H1 (cell line): Measurements from ENCODE around the gene DIAPH2. TPM values are rescaled to one million over a fixed set of nuclear protein-coding genes. Genes with fewer than 3 reads are reported as not detected.

Experiments used
- CTCF ChIA-PET: fragments of 300-600 bp; sonication (Branson Sonifier 250); formaldehyde crosslinking; loops from one replicate; lab custom pipeline; 2021; ENCODE audit not compliant: partially characterized antibody; lab: Charles Lee
- POLR2A ChIA-PET: fragments of 300-600 bp; sonication (Branson Sonifier 250); formaldehyde crosslinking; loops from one replicate; lab custom pipeline; 2021; ENCODE audit warnings: inconsistent platforms; ENCODE audit not compliant: partially characterized antibody; lab: Charles Lee
- DNase-seq, 2 experiments: peaks; one replicate each; pipeline versions ENCODE4 v3.0.0 to v3.0.0-alpha.2; 2010 to 2022; ENCODE audit warnings: low spot score in 2 of 2, low read depth in 1 of 2, mixed read lengths in 1 of 2
- FAIRE-seq: peaks from 2 replicates; lab custom pipeline; 2011; peaks lifted over from hg19 to GRCh38; lab: Jason Lieb, UNC
- H2AFZ ChIP-seq: 2 replicates; pipeline ENCODE4 v1.8.1; 2012; ENCODE audit warnings: low read length, inconsistent platforms
- H2AK5ac ChIP-seq: 2 replicates; pipeline ENCODE4 v1.6.1; 2013; ENCODE audit warnings: low read depth, low read length
- H2BK120ac ChIP-seq: replicated peaks from 2 replicates; pipeline ENCODE3; 2013; ENCODE audit warnings: low read depth, low read length, inconsistent platforms
- H2BK12ac ChIP-seq: 2 replicates; pipeline ENCODE4 v1.6.1; 2013; ENCODE audit warnings: low read depth, low read length
- H2BK15ac ChIP-seq: 2 replicates; pipeline ENCODE4 v1.6.1; 2013; ENCODE audit warnings: low read length
- H2BK20ac ChIP-seq: 2 replicates; pipeline ENCODE4 v1.6.1; 2013; ENCODE audit warnings: low read length
- H2BK5ac ChIP-seq: 2 replicates; pipeline ENCODE4 v1.6.1; 2013; ENCODE audit warnings: low read depth, low read length
- H3K14ac ChIP-seq: 2 replicates; pipeline ENCODE4 v1.6.1; 2013; ENCODE audit warnings: inconsistent platforms; ENCODE audit not compliant: insufficient read length
- H3K18ac ChIP-seq: 2 replicates; pipeline ENCODE4 v1.6.1; 2013; ENCODE audit warnings: low read length; ENCODE audit errors: extremely low read depth
- H3K23ac ChIP-seq: 2 replicates; pipeline ENCODE4 v1.6.1; 2013; ENCODE audit warnings: inconsistent platforms; ENCODE audit not compliant: insufficient read length
- H3K23me2 ChIP-seq: 2 replicates; pipeline ENCODE4 v1.6.1; 2013; ENCODE audit warnings: low read depth, low read length
- H3K27ac ChIP-seq: 2 replicates; pipeline ENCODE4 v1.6.1; 2011; ENCODE audit warnings: low read depth, low read length, inconsistent platforms
- H3K27me3 ChIP-seq, 4 experiments: replicated peaks in 1 of 4; 1 replicate in 1 of 4; 2 replicates in 3 of 4; pipeline versions ENCODE4 v1.6.1 to v1.8.1; 2011 to 2013; ENCODE audit warnings: low read length in 3 of 4, mild to moderate bottlenecking in 3 of 4, inconsistent platforms in 2 of 4, mixed read lengths in 2 of 4, moderate library complexity in 1 of 4; ENCODE audit not compliant: control insufficient read depth in 3 of 4, insufficient read depth in 3 of 4; ENCODE audit errors: extremely low read depth in 1 of 4
- H3K36me3 ChIP-seq, 4 experiments: 2 replicates each; pipeline versions ENCODE4 v1.6.1 to v1.8.1; 2011 to 2013; ENCODE audit warnings: mild to moderate bottlenecking in 4 of 4, low read length in 3 of 4, moderate library complexity in 2 of 4, control low read depth in 1 of 4, inconsistent platforms in 1 of 4; ENCODE audit not compliant: insufficient read depth in 4 of 4, control insufficient read depth in 2 of 4
- H3K4ac ChIP-seq: replicated peaks from 2 replicates; pipeline ENCODE3; 2013; ENCODE audit warnings: low read length, low read depth, mixed read lengths, inconsistent platforms; ENCODE audit not compliant: insufficient read length
- H3K4me1 ChIP-seq, 4 experiments: replicated peaks in 1 of 4; 1 replicate in 1 of 4; 2 replicates in 3 of 4; pipeline versions ENCODE4 v1.6.1 to v1.8.1; 2011 to 2013; ENCODE audit warnings: low read length in 3 of 4, inconsistent platforms in 2 of 4, mixed read lengths in 1 of 4; ENCODE audit not compliant: insufficient read depth in 4 of 4, control insufficient read depth in 3 of 4
- H3K4me2 ChIP-seq, 2 experiments: 2 replicates each; pipeline versions ENCODE4 v1.6.1 to v1.8.1; 2011 to 2013; ENCODE audit warnings: low read depth in 2 of 2, low read length in 2 of 2, control low read depth in 1 of 2, inconsistent platforms in 1 of 2, mild to moderate bottlenecking in 1 of 2; ENCODE audit not compliant: insufficient read depth in 1 of 2
- H3K4me3 ChIP-seq, 4 experiments: fragments of 200-600, 300-600 bp in 1 of 4; sonication (generic), shearing (Covaris generic), sonication (Bioruptor Twin) in 1 of 4; 2 replicates each; pipeline versions ENCODE4 v1.5.1 to v1.8.1; 2011 to 2016; ENCODE audit warnings: low read length in 4 of 4, low read depth in 3 of 4, control low read depth in 2 of 4, inconsistent platforms in 2 of 4, mild to moderate bottlenecking in 2 of 4, mixed read lengths in 1 of 4, moderate library complexity in 1 of 4; ENCODE audit not compliant: insufficient read depth in 2 of 4; ENCODE audit errors: extremely low read depth in 1 of 4
- H3K56ac ChIP-seq: replicated peaks from 2 replicates; pipeline ENCODE3; 2013; ENCODE audit warnings: low read depth, mild to moderate bottlenecking, mixed read lengths, low read length, inconsistent platforms; ENCODE audit not compliant: insufficient read length
- H3K79me1 ChIP-seq: 2 replicates; pipeline ENCODE4 v1.6.1; 2013; ENCODE audit warnings: low read depth, low read length, control low read depth
- H3K79me2 ChIP-seq, 2 experiments: 2 replicates each; pipeline versions ENCODE4 v1.6.1 to v1.8.1; 2012 to 2013; ENCODE audit warnings: low read length in 2 of 2, mild to moderate bottlenecking in 2 of 2, inconsistent platforms in 1 of 2; ENCODE audit not compliant: insufficient read depth in 2 of 2, control insufficient read depth in 1 of 2
- H3K9ac ChIP-seq, 4 experiments: replicated peaks in 1 of 4; 1 replicate in 1 of 4; 2 replicates in 3 of 4; pipeline versions ENCODE4 v1.6.1 to v1.8.1; 2011 to 2013; ENCODE audit warnings: low read depth in 3 of 4, low read length in 3 of 4, control low read depth in 2 of 4, mild to moderate bottlenecking in 2 of 4, moderate library complexity in 2 of 4, inconsistent platforms in 1 of 4; ENCODE audit errors: extremely low read depth in 1 of 4
- H3K9me3 ChIP-seq, 2 experiments: 2 replicates each; pipeline versions ENCODE4 v1.6.1 to v1.8.1; 2012 to 2013; ENCODE audit warnings: mild to moderate bottlenecking in 2 of 2, moderate library complexity in 2 of 2, control low read depth in 1 of 2, inconsistent platforms in 1 of 2, low read depth in 1 of 2, low read length in 1 of 2, mixed read lengths in 1 of 2; ENCODE audit not compliant: insufficient read depth in 2 of 2
- H4K20me1 ChIP-seq, 2 experiments: replicated peaks in 1 of 2; 2 replicates each; pipeline versions ENCODE3 to v1.8.1; 2011 to 2013; ENCODE audit warnings: inconsistent platforms in 2 of 2, low read length in 2 of 2, mild to moderate bottlenecking in 1 of 2; ENCODE audit not compliant: insufficient read depth in 2 of 2, control insufficient read depth in 1 of 2
- H4K5ac ChIP-seq: 2 replicates; pipeline ENCODE4 v1.6.1; 2013; ENCODE audit warnings: low read length, low read depth, mixed read lengths, inconsistent platforms; ENCODE audit not compliant: insufficient read length
- H4K8ac ChIP-seq: 2 replicates; pipeline ENCODE4 v1.8.0; 2013; ENCODE audit warnings: mild to moderate bottlenecking, moderate library complexity, low read length, inconsistent platforms; ENCODE audit not compliant: insufficient read depth; ENCODE audit errors: extremely low read depth
- H4K91ac ChIP-seq: replicated peaks from 2 replicates; pipeline ENCODE3; 2013; ENCODE audit warnings: low read length, mixed read lengths, inconsistent platforms; ENCODE audit not compliant: insufficient read length
- CBX8 ChIP-seq: fragments of 300-800, 300-1000 bp; sonication (generic); IDR thresholded peaks from 2 replicates; pipeline ENCODE4 v1.7.1; 2016; ENCODE audit warnings: low read depth, low read length, borderline replicate concordance
- CREB1 ChIP-seq: IDR thresholded peaks from 2 replicates; pipeline ENCODE4 v1.6.1; 2012; ENCODE audit warnings: inconsistent platforms
- KDM1A ChIP-seq: fragments of 200-600, 300-600 bp; sonication (generic); IDR thresholded peaks from 2 replicates; pipeline ENCODE4 v1.7.1; 2016; ENCODE audit warnings: mild to moderate bottlenecking, low read length, borderline replicate concordance
- MAFK ChIP-seq: IDR thresholded peaks from 2 replicates; pipeline ENCODE4 v1.6.1; 2012; ENCODE audit warnings: low read depth, mild to moderate bottlenecking, improper control_type of control experiment, low read length
- NANOG ChIP-seq: IDR thresholded peaks from 2 replicates; pipeline ENCODE4 v1.6.1; 2011; ENCODE audit warnings: low read length, low read depth, mild to moderate bottlenecking, inconsistent platforms; ENCODE audit not compliant: insufficient read depth, poor library complexity, severe bottlenecking
- NRF1 ChIP-seq: IDR thresholded peaks from 2 replicates; pipeline ENCODE4 v1.6.1; 2011; ENCODE audit warnings: mild to moderate bottlenecking, low read depth, low read length, improper control_type of control experiment
- RFX5 ChIP-seq: IDR thresholded peaks from 2 replicates; pipeline ENCODE4 v1.6.1; 2011; ENCODE audit warnings: low read depth, low read length, improper control_type of control experiment, borderline replicate concordance
- SP1 ChIP-seq: IDR thresholded peaks from 2 replicates; pipeline ENCODE4 v1.6.1; 2011; ENCODE audit warnings: low read depth, low read length
- SRF ChIP-seq: IDR thresholded peaks from 2 replicates; pipeline ENCODE4 v1.6.1; 2011; ENCODE audit warnings: mild to moderate bottlenecking, low read depth, low read length, moderate library complexity
- whole genome bisulfite sequencing, 2 experiments: shearing (Covaris generic) in 1 of 2; methylation state at CpG; one replicate each; pipeline versions ENCODE4 v1.1.6 to v1.1.7; 2013 to 2015; ENCODE audit warnings: low lambda C conversion rate in 2 of 2, mixed read lengths in 2 of 2, inconsistent platforms in 1 of 2, low coverage in 1 of 2, missing lambda C conversion rate in 1 of 2; ENCODE audit not compliant: insufficient replicate concordance in 2 of 2, insufficient coverage in 1 of 2, insufficient read length in 1 of 2; ENCODE audit errors: extremely low coverage in 1 of 2, missing lambda C conversion rate in 1 of 2; 5-methylcytosine and 5-hydroxymethylcytosine counted together
- polyA plus RNA-seq, 7 experiments: library from polyadenylated mRNA; depleted of rRNA in 3 of 7; stranded (reverse) in 5 of 7; unstranded in 2 of 7; fragments of >200 nt in 5 of 7; fragments of 200-250 nt in 2 of 7; gene quantifications; 1 replicate in 5 of 7; 2 replicates in 1 of 7; 4 replicates in 1 of 7; pipeline versions ENCODE4 v1.2.1 to v1.2.3, GENCODE V29; 2011 to 2013; ENCODE audit warnings: missing spikeins in 2 of 7, mixed read lengths in 2 of 7
- total RNA-seq: library from RNA; stranded (reverse); fragmentation: NEBNext Ultra II Directional; extraction: Animal tissue kit (Norgen Biotek cat#: 25700); gene quantifications from 2 replicates; pipeline ENCODE4 v1.2.1, GENCODE V29; 2021
- TF ChIP-seq, protein P1 (sequence below), 3 experiments: IDR thresholded peaks; 1 replicate in 2 of 3; 2 replicates in 1 of 3; pipeline versions ENCODE4 v1.5.1 to v1.6.1; 2011; ENCODE audit warnings: low read length in 3 of 3, mild to moderate bottlenecking in 3 of 3, inconsistent platforms in 2 of 3, low read depth in 1 of 3, moderate library complexity in 1 of 3; ENCODE audit not compliant: insufficient read depth in 1 of 3; ENCODE audit errors: control extremely low read depth in 1 of 3
- TF ChIP-seq, protein P2 (sequence below): IDR thresholded peaks from 2 replicates; pipeline ENCODE4 v1.6.1; 2011; ENCODE audit warnings: low read length, improper control_type of control experiment

The DIAPH2 gene
- total and polyA plus RNA-seq, 2 of the 8 experiments (the other 6 are each of a cell fraction or from before 2014, with no cell fraction given), result 4.4 to 24.3 TPM

DNA sequence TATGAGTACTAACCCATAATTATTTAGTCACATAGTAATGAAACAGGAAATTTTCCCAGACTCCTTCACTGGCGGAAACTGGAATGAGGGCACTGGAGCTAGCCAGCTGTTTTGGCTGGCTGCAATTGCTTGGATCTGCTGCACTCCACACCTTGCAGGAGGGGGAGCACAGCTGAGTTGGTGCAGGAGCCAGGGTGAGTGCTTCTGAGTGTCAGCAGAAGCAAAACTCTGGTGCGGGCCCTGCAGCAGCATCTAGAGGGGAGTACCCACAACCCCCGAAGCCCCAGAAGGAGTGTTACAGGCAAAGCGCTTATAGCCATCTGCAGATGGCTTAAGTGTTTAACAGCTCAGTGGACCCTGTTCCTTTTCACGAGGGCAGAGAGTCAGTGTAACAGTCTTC, 295.1 kb downstream of the DIAPH2 start:
- Histone ChIP-seq H2BK5ac (no peak overlapping the region), H3K18ac (no peak overlapping the region), H3K4me3 (no peak overlapping the region), H3K4me1 (no peaks in the 10 kb centered on the region; a peak in 1 of 7 replicates), H3K27me3 (no peaks in the 10 kb centered on the region), H3K4ac (no peak overlapping the region), H3K23me2 (no peaks in the 10 kb centered on the region), H2BK120ac (no peak overlapping the region), H4K5ac (no peak overlapping the region), H3K79me2 (no peaks in the 10 kb centered on the region), H2BK20ac (no peak overlapping the region), H4K91ac (no peak overlapping the region), H3K9me3 (no peaks in the 10 kb centered on the region), H3K14ac (no peak overlapping the region), H3K36me3 (no peaks in the 10 kb centered on the region), H2AFZ (no peak overlapping the region), H3K56ac (no peak overlapping the region), H3K4me2 (no peak overlapping the region), H4K8ac (no peak overlapping the region), H2BK15ac (no peak overlapping the region), H3K79me1 (no peaks in the 10 kb centered on the region), H3K23ac (no peak overlapping the region), H2BK12ac (no peak overlapping the region), H4K20me1 (no peaks in the 10 kb centered on the region), H2AK5ac (no peak overlapping the region), H3K9ac (no peak overlapping the region), H3K27ac (no peak overlapping the region)
- POLR2A ChIA-PET, result no interaction called here
- FAIRE-seq (no peak), DNase-seq (peak in 1 of 2 experiments; percentile 41)
- CTCF ChIA-PET, result no interaction called here
- WGBS, 2 experiments, result 77% methylated on average over 5 of the region's 5 CpGs; no CpG with 5 or more reads in 1 of the 2 experiments
- TF ChIP-seq CBX8 (no peak), RFX5 (no peak), CREB1 (no peak), NRF1 (no peak), SP1 (no peak), SRF (no peak), NANOG (no peak), MAFK (no peak), KDM1A (no peak)
- TF ChIP-seq, protein P1, sequence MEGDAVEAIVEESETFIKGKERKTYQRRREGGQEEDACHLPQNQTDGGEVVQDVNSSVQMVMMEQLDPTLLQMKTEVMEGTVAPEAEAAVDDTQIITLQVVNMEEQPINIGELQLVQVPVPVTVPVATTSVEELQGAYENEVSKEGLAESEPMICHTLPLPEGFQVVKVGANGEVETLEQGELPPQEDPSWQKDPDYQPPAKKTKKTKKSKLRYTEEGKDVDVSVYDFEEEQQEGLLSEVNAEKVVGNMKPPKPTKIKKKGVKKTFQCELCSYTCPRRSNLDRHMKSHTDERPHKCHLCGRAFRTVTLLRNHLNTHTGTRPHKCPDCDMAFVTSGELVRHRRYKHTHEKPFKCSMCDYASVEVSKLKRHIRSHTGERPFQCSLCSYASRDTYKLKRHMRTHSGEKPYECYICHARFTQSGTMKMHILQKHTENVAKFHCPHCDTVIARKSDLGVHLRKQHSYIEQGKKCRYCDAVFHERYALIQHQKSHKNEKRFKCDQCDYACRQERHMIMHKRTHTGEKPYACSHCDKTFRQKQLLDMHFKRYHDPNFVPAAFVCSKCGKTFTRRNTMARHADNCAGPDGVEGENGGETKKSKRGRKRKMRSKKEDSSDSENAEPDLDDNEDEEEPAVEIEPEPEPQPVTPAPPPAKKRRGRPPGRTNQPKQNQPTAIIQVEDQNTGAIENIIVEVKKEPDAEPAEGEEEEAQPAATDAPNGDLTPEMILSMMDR (IDR thresholded peaks at IDR 0.05; ENCODE audit: control extremely low read depth in 1 of 3, insufficient read depth in 1 of 3, low read depth in 1 of 3, low read length in 3 of 3), result no peak
- TF ChIP-seq, protein P2, sequence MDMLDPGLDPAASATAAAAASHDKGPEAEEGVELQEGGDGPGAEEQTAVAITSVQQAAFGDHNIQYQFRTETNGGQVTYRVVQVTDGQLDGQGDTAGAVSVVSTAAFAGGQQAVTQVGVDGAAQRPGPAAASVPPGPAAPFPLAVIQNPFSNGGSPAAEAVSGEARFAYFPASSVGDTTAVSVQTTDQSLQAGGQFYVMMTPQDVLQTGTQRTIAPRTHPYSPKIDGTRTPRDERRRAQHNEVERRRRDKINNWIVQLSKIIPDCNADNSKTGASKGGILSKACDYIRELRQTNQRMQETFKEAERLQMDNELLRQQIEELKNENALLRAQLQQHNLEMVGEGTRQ, result no peak
